Endothelial cell of umbilical vein (primary cell): ENCODE measurements around the gene RBAK. TPM values are rescaled to one million over a fixed set of nuclear protein-coding genes. Genes with fewer than 3 reads are reported as not detected.
"Not testable (repeated sequence)": the region's sequence is repeated elsewhere in the genome, so short reads cannot be mapped to it uniquely, and the experiment has no call there.

Experiments used
- BruUV-seq: library from RNA; stranded (reverse); fragments of 400-500 nt; replicated peaks from 2 replicates; lab custom pipeline; 2021; lab: Mats Ljungman, UMichigan
- CTCF ChIA-PET: fragments of 300-600, 350-600 bp; sonication (Branson Sonifier 250); formaldehyde crosslinking; loops from one replicate; lab custom pipeline; 2021; ENCODE audit warnings: antibody characterized with exemption, inconsistent platforms; lab: Charles Lee
- POLR2A ChIA-PET: fragments of 300-600, 350-600 bp; sonication (Branson Sonifier 250); formaldehyde crosslinking; loops from one replicate; lab custom pipeline; 2021; ENCODE audit warnings: antibody characterized with exemption, inconsistent platforms; lab: Charles Lee
- DNase-seq: peaks from one replicate; pipeline ENCODE4 v3.0.0-alpha.2; 2011; ENCODE audit warnings: low read depth, low spot score
- FAIRE-seq: peaks from 2 replicates; lab custom pipeline; 2011; peaks lifted over from hg19 to GRCh38; lab: Jason Lieb, UNC
- H2AFZ ChIP-seq: 2 replicates; pipeline ENCODE4 v1.6.0; 2012; ENCODE audit warnings: low read depth, low read length, control low read depth, inconsistent platforms
- H3K27ac ChIP-seq: 2 replicates; pipeline ENCODE4 v1.5.1; 2011; ENCODE audit warnings: low read depth, mild to moderate bottlenecking, control low read depth, low read length, moderate library complexity; ENCODE audit not compliant: insufficient read depth
- H3K27me3 ChIP-seq, 2 experiments: 2 replicates each; pipeline versions ENCODE4 v1.6.0 to v1.6.1; 2011; ENCODE audit warnings: low read length in 2 of 2, mixed read lengths in 1 of 2; ENCODE audit not compliant: control insufficient read depth in 2 of 2, insufficient read depth in 2 of 2
- H3K36me3 ChIP-seq, 2 experiments: 2 replicates in 1 of 2; 3 replicates in 1 of 2; pipeline ENCODE4 v1.5.1; 2011; ENCODE audit warnings: low read length in 2 of 2, mild to moderate bottlenecking in 1 of 2, moderate library complexity in 1 of 2; ENCODE audit not compliant: control insufficient read depth in 2 of 2, insufficient read depth in 2 of 2; ENCODE audit errors: extremely low read depth in 1 of 2
- H3K4me1 ChIP-seq: 3 replicates; pipeline ENCODE4 v1.5.1; 2011; ENCODE audit warnings: mild to moderate bottlenecking, low read length; ENCODE audit not compliant: control insufficient read depth, insufficient read depth; ENCODE audit errors: extremely low read depth
- H3K4me2 ChIP-seq: 2 replicates; pipeline ENCODE4 v1.6.1; 2011; ENCODE audit warnings: low read length, control low read depth, mixed read lengths; ENCODE audit not compliant: insufficient read depth
- H3K4me3 ChIP-seq, 3 experiments: fragments of 200-600 bp in 1 of 3; sonication (generic), shearing (Covaris generic) in 1 of 3; replicated peaks in 1 of 3; 2 replicates each; pipeline ENCODE4 v1.5.1; 2011 to 2016; ENCODE audit warnings: control low read depth in 3 of 3, low read length in 3 of 3, mild to moderate bottlenecking in 2 of 3, inconsistent platforms in 1 of 3, low read depth in 1 of 3, moderate library complexity in 1 of 3; ENCODE audit not compliant: insufficient read depth in 1 of 3
- H3K79me2 ChIP-seq: 2 replicates; pipeline ENCODE4 v1.6.0; 2012; ENCODE audit warnings: low read length, inconsistent platforms; ENCODE audit not compliant: control insufficient read depth, insufficient read depth
- H3K9ac ChIP-seq: replicated peaks from 2 replicates; pipeline ENCODE3; 2011; ENCODE audit warnings: low read length, control low read depth; ENCODE audit not compliant: insufficient read depth; ENCODE audit errors: extremely low read depth
- H3K9me1 ChIP-seq: replicated peaks from 3 replicates; pipeline ENCODE4 v1.6.0; 2011; ENCODE audit warnings: mild to moderate bottlenecking, low read length; ENCODE audit not compliant: control insufficient read depth, insufficient read depth; ENCODE audit errors: extremely low read depth
- H3K9me3 ChIP-seq: replicated peaks from 2 replicates; pipeline ENCODE4 v1.5.1; 2012; ENCODE audit warnings: low read length, inconsistent platforms; ENCODE audit not compliant: control insufficient read depth, insufficient read depth
- H4K20me1 ChIP-seq: replicated peaks from 2 replicates; pipeline ENCODE3; 2011; ENCODE audit warnings: mild to moderate bottlenecking, low read length; ENCODE audit not compliant: control insufficient read depth, insufficient read depth; ENCODE audit errors: extremely low read depth
- MYC ChIP-seq: IDR thresholded peaks from one replicate; pipeline ENCODE4 v1.6.1; 2011; ENCODE audit warnings: mild to moderate bottlenecking, low read depth, low read length
- POLR2A ChIP-seq: IDR thresholded peaks from 2 replicates; pipeline ENCODE4 v1.6.1; 2012; ENCODE audit warnings: low read depth, mild to moderate bottlenecking, control low read depth, low read length
- dilution Hi-C: fragments of 300-500 bp; cut with MboI; formaldehyde crosslinking; loops from one replicate; pipeline ENCODE4 v1.15.0; 2019; ENCODE audit warnings: low sequenced_read_pairs; ENCODE audit not compliant: extremely low pct_ligation_motif_present
- intact Hi-C: fragments of 100-400 bp; cut with micrococcal nuclease; formaldehyde crosslinking; loops from one replicate; pipeline ENCODE4 v1.10.0; 2022
- polyA plus RNA-seq, 4 experiments: library from polyadenylated mRNA; depleted of rRNA in 3 of 4; stranded (reverse) in 3 of 4; unstranded in 1 of 4; fragments of >200 nt; gene quantifications; 2 replicates each; pipeline versions ENCODE4 v1.2.1 to v1.2.3, GENCODE V29; 2011 to 2012; ENCODE audit warnings: missing spikeins in 1 of 4
- total RNA-seq: library from RNA; stranded (reverse); gene quantifications from 2 replicates; pipeline ENCODE4 v1.2.3, GENCODE V29; 2021

Gene RBAK
- total and polyA plus RNA-seq, 2 donors (not counting 3 experiments of a cell fraction or from before 2014, with no cell fraction given) = 1.4 to 8.6 TPM

GRCh38 chr7:5020098-5020497 is 25.6 kb upstream of the RBAK start:
- Histone ChIP-seq H3K9ac (no peak overlapping the region), H3K27ac (no peak overlapping the region), H3K4me2 (no peak overlapping the region), H3K27me3 (no peaks in the 10 kb centered on the region), H3K4me1 (no peaks in the 10 kb centered on the region), H3K9me1 (no peaks in the 10 kb centered on the region), H3K9me3 (no peaks in the 10 kb centered on the region), H3K4me3 (no peak overlapping the region), H2AFZ (no peak overlapping the region), H3K36me3 (no peaks in the 10 kb centered on the region), H4K20me1 (no peaks in the 10 kb centered on the region), H3K79me2 (no peaks in the 10 kb centered on the region)
- FAIRE-seq = no peak
- ChIA-PET POLR2A (no interaction called here), CTCF (no interaction called here)
- no peak for DNase-seq
- intact Hi-C loops (no loop called here), dilution Hi-C loops (no loop called here)
- no peak for TF ChIP-seq MYC
- no peak for TF ChIP-seq POLR2A
- BruUV-seq = no TSS peak

- CTCF ChIA-PET = not testable (repeated sequence)
These were observed 24.6 kb upstream of the RBAK start for GRCh38 chr7:5020976-5021550.

GRCh38 chr7:5023626-5024025 is 22.0 kb upstream of the RBAK start:
- intact Hi-C loops, CTCF ChIA-PET, H3K4me1 ChIP-seq, dilution Hi-C loops, H3K36me3 ChIP-seq, DNase-seq, H3K4me3 ChIP-seq, H4K20me1 ChIP-seq, FAIRE-seq, H2AFZ ChIP-seq, H3K27me3 ChIP-seq, H3K9me1 ChIP-seq, BruUV-seq, H3K4me2 ChIP-seq, H3K9me3 ChIP-seq, H3K9ac ChIP-seq, POLR2A ChIA-PET, H3K27ac ChIP-seq, H3K79me2 ChIP-seq: not testable (repeated sequence)

More at GRCh38 chr7:5020976-5021550, 24.6 kb upstream of the RBAK start:
- FAIRE-seq, H3K9me1 ChIP-seq, POLR2A ChIA-PET, H3K4me3 ChIP-seq, H3K27me3 ChIP-seq, H3K79me2 ChIP-seq, H3K27ac ChIP-seq, H2AFZ ChIP-seq, H4K20me1 ChIP-seq, intact Hi-C loops, BruUV-seq, H3K4me2 ChIP-seq, H3K9me3 ChIP-seq, H3K9ac ChIP-seq, DNase-seq, H3K36me3 ChIP-seq, dilution Hi-C loops, H3K4me1 ChIP-seq: not testable (repeated sequence)

- H3K36me3 ChIP-seq, intact Hi-C loops, H3K79me2 ChIP-seq, H4K20me1 ChIP-seq, H3K9me1 ChIP-seq, H3K27ac ChIP-seq, H3K9me3 ChIP-seq, CTCF ChIA-PET, H3K4me3 ChIP-seq, POLR2A ChIA-PET, BruUV-seq, H2AFZ ChIP-seq, DNase-seq, FAIRE-seq, H3K4me1 ChIP-seq, H3K9ac ChIP-seq, H3K27me3 ChIP-seq, dilution Hi-C loops, H3K4me2 ChIP-seq: not testable (repeated sequence)
These were observed 17.8 kb upstream of the RBAK start for GRCh38 chr7:5027796-5028410.
